Lung (tissue), 12 donors: ENCODE results near the gene GADD45B. TPM values are rescaled to one million over a fixed set of nuclear protein-coding genes. Genes with fewer than 3 reads are reported as not detected.

Experiments used
- ATAC-seq: fragments of 200-7000 bp; cut with Tn5 transposase; one replicate; pipeline ENCODE4 v1.9.1; 2020; ENCODE audit warnings: moderate number of reproducible peaks; ENCODE audit not compliant: insufficient read depth, low FRiP score
- DNase-seq, 3 donors: peaks; one replicate each; pipeline ENCODE4 v3.0.0-alpha.2; 2013 to 2017
- H3K27ac ChIP-seq, 2 donors: one replicate each; pipeline ENCODE4 v1.5.1; 2013; ENCODE audit warnings: mild to moderate bottlenecking in 2 of 2, moderate library complexity in 2 of 2, control low read depth in 1 of 2, inconsistent platforms in 1 of 2, low read depth in 1 of 2, low read length in 1 of 2
- H3K27me3 ChIP-seq, 3 donors: one replicate each; pipeline ENCODE4 v1.5.1; 2013; ENCODE audit warnings: low read length in 2 of 3; ENCODE audit not compliant: control insufficient read depth in 3 of 3, insufficient read depth in 3 of 3
- H3K36me3 ChIP-seq, 4 donors: one replicate each; pipeline ENCODE4 v1.5.1; 2013; ENCODE audit warnings: low read length in 4 of 4, mild to moderate bottlenecking in 1 of 4, moderate library complexity in 1 of 4; ENCODE audit not compliant: control insufficient read depth in 4 of 4, insufficient read depth in 4 of 4
- H3K4me1 ChIP-seq, 5 donors: one replicate each; pipeline ENCODE4 v1.5.1; 2013; ENCODE audit warnings: low read length in 5 of 5, mild to moderate bottlenecking in 2 of 5, moderate library complexity in 1 of 5; ENCODE audit not compliant: control insufficient read depth in 5 of 5, insufficient read depth in 5 of 5
- H3K4me3 ChIP-seq: one replicate; pipeline ENCODE4 v1.5.1; 2013; ENCODE audit warnings: mild to moderate bottlenecking, control low read depth, moderate library complexity
- H3K9ac ChIP-seq, 2 donors: one replicate each; pipeline ENCODE4 v1.5.1; 2013; ENCODE audit warnings: low read length in 2 of 2, control low read depth in 1 of 2; ENCODE audit not compliant: insufficient read depth in 1 of 2
- H3K9me3 ChIP-seq, 4 donors: one replicate each; pipeline ENCODE4 v1.5.1; 2013; ENCODE audit warnings: low read length in 3 of 4, mild to moderate bottlenecking in 1 of 4, moderate library complexity in 1 of 4; ENCODE audit not compliant: control insufficient read depth in 4 of 4, insufficient read depth in 3 of 4
- CTCF ChIP-seq: IDR thresholded peaks from 2 replicates; pipeline ENCODE4 v1.5.1; 2012; ENCODE audit warnings: mild to moderate bottlenecking; ENCODE audit errors: control extremely low read depth, extremely low read depth
- WGBS, 2 donors: extraction: QIAGEN DNeasy Blood & Tissue Kit; methylation state at CpG; one replicate each; pipeline ENCODE4 v1.1.7; 2013; 5-methylcytosine and 5-hydroxymethylcytosine counted together
- polyA plus RNA-seq, 2 donors: library from polyadenylated mRNA; stranded (reverse); fragments of 200-250 nt; gene quantifications; one replicate each; pipeline ENCODE4 v1.2.1, GENCODE V29; 2013
- total RNA-seq, 2 donors: library from RNA; depleted of rRNA in 1 of 2; stranded (reverse); fragments of >200 nt in 1 of 2; gene quantifications; one replicate each; pipeline ENCODE4 v1.2.1, GENCODE V29; 2014 to 2021
- donor health status: control.
- donor health status: control.
- donor health status: Bipolar disorder and iron deficiency.
- donor health status: healthy.
- donor health status: DM: yes; HTN: yes; CAD: no.

Gene GADD45B
- total and polyA plus RNA-seq, 4 donors: 81.0 to 405 (median 92.6) TPM

GRCh38 chr19:2524361-2524839, 48.5 kb downstream of the GADD45B start:
- 91 to 95% methylated on average over 16 of the region's 16 CpGs for WGBS, 2 donors
- no peak for TF ChIP-seq CTCF
- Histone ChIP-seq H3K4me1 (peaks cover 0 to 10% (median 0%) of the 10 kb centered on the region in 5 donors), H3K27me3 (no peaks in the 10 kb centered on the region), H3K9ac (no peak overlapping the region), H3K27ac (no peak overlapping the region), H3K4me3 (no peak overlapping the region), H3K9me3 (no peaks in the 10 kb centered on the region), H3K36me3 (no peaks in the 10 kb centered on the region)
- DNase-seq (no peak), ATAC-seq (no peak)

- H3K9me3 ChIP-seq: no peaks in the 10 kb centered on the region
- no peaks in the 10 kb centered on the region for H3K27me3 ChIP-seq
- no peaks in the 10 kb centered on the region for H3K36me3 ChIP-seq
- H3K4me1 ChIP-seq: peaks cover 0 to 10% (median 0%) of the 10 kb centered on the region in 5 donors
- ATAC-seq (no peak), DNase-seq (no peak)
- WGBS, 2 donors: 63 to 86% methylated on average over 45 of the region's 45 CpGs
- H3K9ac ChIP-seq: no peak overlapping the region
- TF ChIP-seq CTCF: no peak
- no peak overlapping the region for H3K27ac ChIP-seq
- no peak overlapping the region for H3K4me3 ChIP-seq
Measured at GRCh38 chr19:2524840-2525723, 49.2 kb downstream of the GADD45B start.

- H3K4me1 ChIP-seq: peaks cover 0 to 10% (median 0%) of the 10 kb centered on the region in 5 donors
- no peak for DNase-seq
- H3K27me3 ChIP-seq: no peaks in the 10 kb centered on the region
- H3K9me3 ChIP-seq: no peaks in the 10 kb centered on the region
- H3K36me3 ChIP-seq: no peaks in the 10 kb centered on the region
- 90 to 94% methylated on average over 13 to 14 of the region's 14 CpGs for WGBS, 2 donors
- H3K9ac ChIP-seq: no peak overlapping the region
- no peak for ATAC-seq
- no peak overlapping the region for H3K27ac ChIP-seq
- no peak for TF ChIP-seq CTCF
- H3K4me3 ChIP-seq: no peak overlapping the region
Measured at GRCh38 chr19:2527171-2527570, 51.2 kb downstream of the GADD45B start.
